Measurements from ENCODE around the gene IL5RA. TPM values are rescaled to one million over a fixed set of nuclear protein-coding genes. Genes with fewer than 3 reads are reported as not detected.
A peak's percentile ranks its signal among the peaks of the same experiment; 100 is the strongest.

The IL5RA gene
- total RNA-seq, 2 donors from 2014 or later, result 1.5 to 7.6 TPM

- WGBS, result 83% methylated on average over 6 of the region's 6 CpGs
- peak overlapping the region in 1 of 2 donors; percentile 8 for H3K27ac ChIP-seq
- H3K4me1 ChIP-seq (replicated peaks), result no peaks in the 10 kb centered on the region
- DNase-seq (ENCODE audit: low spot score), result no peak
- no peak overlapping the region for H3K4me3 ChIP-seq
- no peaks in the 10 kb centered on the region for H3K36me3 ChIP-seq
- H3K27me3 ChIP-seq (replicated peaks; ENCODE audit: insufficient read depth), result no peaks in the 10 kb centered on the region
- intact Hi-C loops (cut with DNase I), result no loop called here
- TF ChIP-seq, protein P1, sequence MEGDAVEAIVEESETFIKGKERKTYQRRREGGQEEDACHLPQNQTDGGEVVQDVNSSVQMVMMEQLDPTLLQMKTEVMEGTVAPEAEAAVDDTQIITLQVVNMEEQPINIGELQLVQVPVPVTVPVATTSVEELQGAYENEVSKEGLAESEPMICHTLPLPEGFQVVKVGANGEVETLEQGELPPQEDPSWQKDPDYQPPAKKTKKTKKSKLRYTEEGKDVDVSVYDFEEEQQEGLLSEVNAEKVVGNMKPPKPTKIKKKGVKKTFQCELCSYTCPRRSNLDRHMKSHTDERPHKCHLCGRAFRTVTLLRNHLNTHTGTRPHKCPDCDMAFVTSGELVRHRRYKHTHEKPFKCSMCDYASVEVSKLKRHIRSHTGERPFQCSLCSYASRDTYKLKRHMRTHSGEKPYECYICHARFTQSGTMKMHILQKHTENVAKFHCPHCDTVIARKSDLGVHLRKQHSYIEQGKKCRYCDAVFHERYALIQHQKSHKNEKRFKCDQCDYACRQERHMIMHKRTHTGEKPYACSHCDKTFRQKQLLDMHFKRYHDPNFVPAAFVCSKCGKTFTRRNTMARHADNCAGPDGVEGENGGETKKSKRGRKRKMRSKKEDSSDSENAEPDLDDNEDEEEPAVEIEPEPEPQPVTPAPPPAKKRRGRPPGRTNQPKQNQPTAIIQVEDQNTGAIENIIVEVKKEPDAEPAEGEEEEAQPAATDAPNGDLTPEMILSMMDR (IDR thresholded peaks at IDR 0.05), result no peak
- TF ChIP-seq POLR2AphosphoS5 (IDR thresholded peaks at IDR 0.05), result no peak
- no peak for TF ChIP-seq POLR2A (IDR thresholded peaks at IDR 0.05)
- H3K9me3 ChIP-seq, result no peaks in the 10 kb centered on the region
These were observed 23.3 kb upstream of the IL5RA start for GRCh38 chr3:3133500-3133899.

GRCh38 chr3:3129579-3129978, 19.4 kb upstream of the IL5RA start:
- no peaks in the 10 kb centered on the region for H3K4me1 ChIP-seq (replicated peaks)
- no peaks in the 10 kb centered on the region for H3K9me3 ChIP-seq
- H3K27ac ChIP-seq, result peak overlapping the region in 1 of 2 donors; percentile 31
- TF ChIP-seq, protein P1 (IDR thresholded peaks at IDR 0.05), result no peak
- TF ChIP-seq POLR2A (IDR thresholded peaks at IDR 0.05), result no peak
- TF ChIP-seq POLR2AphosphoS5 (IDR thresholded peaks at IDR 0.05), result no peak
- H3K36me3 ChIP-seq, result no peaks in the 10 kb centered on the region
- no peaks in the 10 kb centered on the region for H3K27me3 ChIP-seq (replicated peaks; ENCODE audit: insufficient read depth)
- DNase-seq (ENCODE audit: low spot score), result no peak
- WGBS, result 75% methylated on average over 5 of the region's 5 CpGs
- intact Hi-C loops (cut with DNase I), result no loop called here
- H3K4me3 ChIP-seq, result no peak overlapping the region

DNA sequence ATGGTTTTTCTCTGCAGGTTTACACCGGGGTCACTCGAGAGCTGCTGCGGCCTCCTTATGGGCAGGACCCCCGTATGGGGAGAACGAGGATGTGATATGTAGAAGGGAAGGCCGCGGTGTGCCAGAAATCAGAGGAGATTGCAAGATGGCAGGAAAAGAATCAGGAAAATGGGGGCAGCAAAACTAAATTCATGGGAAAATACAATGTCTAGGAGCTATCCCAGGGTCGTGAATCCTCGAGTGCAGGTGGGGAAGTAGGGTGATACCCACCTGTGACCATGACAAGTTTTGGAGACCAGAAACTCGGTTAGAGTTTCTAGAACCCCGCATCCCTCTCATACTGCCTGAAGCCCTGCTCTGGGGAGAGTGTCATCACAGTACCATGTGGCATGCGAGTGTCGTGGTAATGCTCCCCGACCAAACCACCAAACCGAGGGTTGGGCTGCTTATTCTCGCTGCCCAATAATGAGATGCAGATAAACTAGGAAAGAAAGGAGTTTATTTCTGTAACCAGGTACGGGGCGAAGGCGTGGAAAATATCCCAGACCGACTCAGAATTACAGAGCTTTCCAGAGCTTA, 17.3 kb upstream of the IL5RA start:
- TF ChIP-seq, protein P1 (IDR thresholded peaks at IDR 0.05), result no peak
- TF ChIP-seq POLR2AphosphoS5 (IDR thresholded peaks at IDR 0.05), result no peak
- TF ChIP-seq POLR2A (IDR thresholded peaks at IDR 0.05), result no peak
- H3K4me3 ChIP-seq, result peak overlapping the region; percentile 77 to 80
- DNase-seq (ENCODE audit: low spot score), result no peak
- H3K27me3 ChIP-seq (replicated peaks; ENCODE audit: insufficient read depth), result no peaks in the 10 kb centered on the region
- H3K9me3 ChIP-seq, result no peaks in the 10 kb centered on the region
- H3K4me1 ChIP-seq (replicated peaks), result no peaks in the 10 kb centered on the region
- no peaks in the 10 kb centered on the region for H3K36me3 ChIP-seq
- intact Hi-C loops (cut with DNase I), result no loop called here
- H3K27ac ChIP-seq, result peak overlapping the region; percentile 86 to 93
- 26% methylated on average over 20 of the region's 20 CpGs for WGBS

DNA sequence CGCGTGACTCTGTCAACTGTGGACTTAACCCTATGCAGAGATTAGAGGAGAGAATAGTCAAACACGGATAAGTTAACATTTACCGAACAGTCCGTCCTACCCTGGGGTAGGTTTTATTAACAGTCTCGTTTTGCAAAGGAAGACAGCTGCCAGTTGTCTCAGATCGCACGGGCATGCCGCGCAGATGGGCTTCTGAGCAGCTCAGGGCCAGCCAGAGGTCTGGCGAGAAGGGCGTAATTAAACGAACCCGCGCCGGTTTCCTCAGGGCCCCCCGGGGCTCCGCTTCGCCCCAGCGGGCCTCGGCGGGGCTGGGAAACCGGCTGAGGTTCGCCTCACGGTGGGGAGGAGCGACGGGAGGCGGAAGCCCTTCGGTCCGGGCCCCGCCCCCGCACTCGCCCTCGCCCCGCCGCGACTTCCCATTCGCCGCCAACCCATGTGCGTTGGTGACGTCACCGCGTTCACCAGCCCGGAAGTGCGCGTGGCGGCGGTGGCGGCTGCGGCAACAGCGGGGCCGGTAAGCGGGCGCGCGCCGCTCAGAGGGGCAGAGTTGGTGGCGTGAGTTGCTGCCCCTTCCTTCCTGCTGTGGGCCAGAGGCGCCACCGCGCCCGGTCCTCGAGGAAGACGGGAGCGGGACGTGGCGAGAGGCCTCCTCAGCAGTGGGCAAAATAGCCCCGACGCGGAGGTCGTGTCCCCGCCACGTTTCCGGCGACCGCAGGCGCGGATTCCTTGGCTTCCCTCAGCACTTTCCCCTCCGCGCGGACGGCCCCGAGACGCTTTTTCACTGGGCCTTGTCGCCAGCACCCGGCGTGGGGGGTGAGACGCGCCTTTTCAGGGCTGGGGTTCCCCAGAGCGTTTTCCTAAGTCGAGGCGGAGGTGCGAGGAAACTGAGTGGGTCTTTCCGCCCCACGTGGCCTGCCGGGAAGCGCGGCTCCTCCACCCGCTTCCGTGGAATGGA, 16.6 kb upstream of the IL5RA start, which contains the start of gene TRNT1:
Gene TRNT1, plus strand, starts transcription at position 464 of the 955 bp plus-strand sequence. CDS start 2,101 bp downstream, outside the sequence.
- intact Hi-C loops (cut with DNase I), result no loop called here
- peak; percentile 95 for DNase-seq (ENCODE audit: low spot score)

More for the DNA sequence above, 16.6 kb upstream of the IL5RA start, which contains the start of gene TRNT1:
- TF ChIP-seq POLR2AphosphoS5 (IDR thresholded peaks at IDR 0.05) (peak; percentile 87), POLR2A (IDR thresholded peaks at IDR 0.05) (peak; percentile 78)
- TF ChIP-seq, protein P1 (IDR thresholded peaks at IDR 0.05), result peak in 1 of 4 experiments; percentile 2
- Histone ChIP-seq H3K9me3 (no peaks in the 10 kb centered on the region), H3K36me3 (no peaks in the 10 kb centered on the region), H3K27me3 (replicated peaks; ENCODE audit: insufficient read depth) (no peaks in the 10 kb centered on the region), H3K27ac (peak within 1 kb of the TSS; percentile 86 to 93), H3K4me1 (replicated peaks) (no peaks in the 10 kb centered on the region), H3K4me3 (peak within 1 kb of the TSS; percentile 77 to 80)
- under 1% methylated on average over 89 of the region's 100 CpGs for WGBS

Data from prostate gland (tissue), 2 donors.